Activated naive CD8-positive, alpha-beta T cell treated with anti-CD3 and anti-CD28 coated beads, Interleukin-2, amount 10 ng/mL, durations not matched to agents 7 days and 5 days (primary cell): Measurements from ENCODE around the gene ANKRD30BL. TPM values are rescaled to one million over a fixed set of nuclear protein-coding genes. Genes with fewer than 3 reads are reported as not detected.
"Not testable (repeated sequence)": the region's sequence is repeated elsewhere in the genome, so short reads cannot be mapped to it uniquely, and the experiment has no call there.

ENCODE experiments used
- ATAC-seq: fragments of 150-1000 bp; cut with Tn5 transposase; one replicate; pipeline ENCODE4 v1.10.0; 2021; ENCODE audit warnings: low read depth, moderate library complexity
- POLR2A ChIA-PET: fragments of 350-600 bp; sonication (Branson Sonifier 250); formaldehyde crosslinking; loops from one replicate; lab custom pipeline; 2021; ENCODE audit warnings: antibody characterized with exemption; lab: Charles Lee
- DNase-seq: peaks from one replicate; pipeline ENCODE4 v3.0.0; 2021
- H3K27ac Mint-ChIP-seq: one replicate; pipeline ENCODE4 v1.8.0; 2022; ENCODE audit warnings: mild to moderate bottlenecking, mixed read lengths
- H3K27me3 Mint-ChIP-seq: one replicate; pipeline ENCODE4 v1.8.0; 2022; ENCODE audit warnings: mild to moderate bottlenecking, moderate library complexity, mixed read lengths
- H3K36me3 Mint-ChIP-seq: one replicate; pipeline ENCODE4 v1.8.0; 2021; ENCODE audit warnings: mild to moderate bottlenecking, mixed read lengths
- H3K4me1 Mint-ChIP-seq: one replicate; pipeline ENCODE4 v1.8.0; 2021; ENCODE audit warnings: mixed read lengths
- H3K4me3 Mint-ChIP-seq: one replicate; pipeline ENCODE4 v1.8.0; 2022; ENCODE audit warnings: mild to moderate bottlenecking, moderate library complexity, mixed read lengths
- H3K9me3 Mint-ChIP-seq: one replicate; pipeline ENCODE4 v1.8.0; 2021; ENCODE audit warnings: mixed read lengths
- total RNA-seq, 2 experiments: library from RNA; stranded (reverse); gene quantifications; one replicate each; pipeline ENCODE4 v1.2.3, GENCODE V29; 2021

Gene ANKRD30BL, protein sequence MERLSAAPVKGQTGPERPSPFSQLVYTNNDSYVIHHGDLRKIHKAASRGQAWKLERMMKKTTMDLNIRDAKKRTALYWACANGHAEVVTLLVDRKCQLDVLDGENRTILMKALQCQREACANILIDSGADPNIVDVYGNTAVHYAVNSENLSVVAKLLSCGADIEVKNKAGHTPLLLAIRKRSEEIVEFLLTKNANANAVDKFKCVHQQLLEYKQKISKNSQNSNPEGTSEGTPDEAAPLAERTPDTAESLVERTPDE
- total RNA-seq: under 1 TPM in 1 of 2 experiments, not detected in 1; 0.20 TPM

- ATAC-seq, H3K27ac Mint-ChIP-seq, H3K36me3 Mint-ChIP-seq, POLR2A ChIA-PET, H3K27me3 Mint-ChIP-seq, DNase-seq, H3K4me3 Mint-ChIP-seq, H3K4me1 Mint-ChIP-seq, H3K9me3 Mint-ChIP-seq: not testable (repeated sequence)
These were observed at the start of gene ANKRD30BL for GRCh38 chr2:132161161-132162124. ANKRD30BL (minus strand) TSS chr2:132161952; CDS start chr2:132161705, 247 bp downstream.

DNA sequence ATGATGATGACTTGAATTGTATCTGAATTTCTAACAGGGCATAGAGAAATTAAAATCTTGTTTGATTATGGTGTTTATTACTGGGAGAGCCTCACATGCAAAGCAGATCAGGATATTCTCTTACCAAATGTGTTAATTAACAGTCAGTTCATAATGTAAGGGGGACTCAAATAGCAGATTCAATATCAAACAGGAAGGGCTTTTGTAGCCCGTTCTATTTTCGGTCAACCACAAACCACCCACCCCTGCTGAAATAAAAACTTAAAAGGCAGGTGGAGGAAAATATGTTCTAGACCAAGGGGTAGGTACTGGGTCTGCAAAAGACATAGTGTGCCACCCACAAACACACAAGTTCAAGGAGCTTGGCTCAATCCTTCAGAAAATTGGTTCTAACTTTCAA is 41.1 kb upstream of the ANKRD30BL start:
- H3K27me3 Mint-ChIP-seq, H3K27ac Mint-ChIP-seq, H3K4me1 Mint-ChIP-seq, H3K36me3 Mint-ChIP-seq, POLR2A ChIA-PET, ATAC-seq, H3K9me3 Mint-ChIP-seq, H3K4me3 Mint-ChIP-seq, DNase-seq: not testable (repeated sequence)

GRCh38 chr2:132192854-132193253 is 31.1 kb upstream of the ANKRD30BL start:
- H3K27ac Mint-ChIP-seq, H3K27me3 Mint-ChIP-seq, ATAC-seq, DNase-seq, POLR2A ChIA-PET, H3K36me3 Mint-ChIP-seq, H3K4me3 Mint-ChIP-seq, H3K4me1 Mint-ChIP-seq, H3K9me3 Mint-ChIP-seq: not testable (repeated sequence)

DNA sequence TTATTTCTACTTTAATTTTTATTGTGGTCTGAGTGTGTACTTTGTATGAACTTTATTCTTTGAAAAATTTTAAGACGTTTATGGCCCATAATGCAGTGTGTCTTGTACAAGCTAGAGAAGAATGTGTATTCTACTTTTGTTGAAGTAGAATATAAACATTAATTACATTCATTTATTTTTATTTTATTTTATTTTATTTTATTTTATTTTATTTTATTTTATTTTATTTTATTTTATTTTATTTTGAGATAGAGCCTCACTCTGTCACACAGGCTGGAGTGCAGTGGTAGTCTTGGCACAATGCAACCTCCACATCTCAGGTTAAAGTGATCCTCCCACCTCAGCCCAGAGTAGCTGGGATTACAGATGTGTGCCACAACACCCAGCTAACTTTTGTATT is 5.3 kb upstream of the ANKRD30BL start:
- POLR2A ChIA-PET, DNase-seq, H3K27ac Mint-ChIP-seq, H3K36me3 Mint-ChIP-seq, H3K4me3 Mint-ChIP-seq, H3K27me3 Mint-ChIP-seq, ATAC-seq, H3K9me3 Mint-ChIP-seq, H3K4me1 Mint-ChIP-seq: not testable (repeated sequence)

GRCh38 chr2:132162125-132162660 is 441 bp upstream of the ANKRD30BL start:
- H3K27me3 Mint-ChIP-seq, ATAC-seq, POLR2A ChIA-PET, H3K36me3 Mint-ChIP-seq, H3K4me3 Mint-ChIP-seq, H3K27ac Mint-ChIP-seq, H3K4me1 Mint-ChIP-seq, H3K9me3 Mint-ChIP-seq, DNase-seq: not testable (repeated sequence)

DNA sequence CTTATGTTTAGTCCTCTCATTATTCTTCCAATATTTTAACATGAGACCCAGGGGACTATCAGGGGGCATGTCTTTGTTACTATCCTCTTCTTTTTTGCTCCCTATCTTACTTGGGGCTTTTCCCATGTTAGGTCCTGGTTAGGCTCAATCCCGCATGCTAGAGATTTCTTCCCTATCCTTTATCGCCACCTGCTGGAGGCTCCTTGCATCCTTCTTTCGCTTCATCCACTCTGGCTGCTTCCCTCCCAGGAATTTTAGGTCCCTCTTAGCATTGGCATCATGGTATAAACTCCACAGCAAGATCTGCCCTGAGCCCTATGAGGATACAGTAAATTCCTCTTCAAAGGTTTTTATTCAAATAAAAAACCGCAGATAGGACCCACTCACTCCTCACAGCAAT is 15.0 kb downstream of the ANKRD30BL start:
- ATAC-seq, DNase-seq, H3K4me1 Mint-ChIP-seq, H3K9me3 Mint-ChIP-seq, H3K27me3 Mint-ChIP-seq, H3K27ac Mint-ChIP-seq, H3K36me3 Mint-ChIP-seq, POLR2A ChIA-PET, H3K4me3 Mint-ChIP-seq: not testable (repeated sequence)
